Measurements from ENCODE around the gene EMC7.

- no peak for TF ChIP-seq ELK1 (IDR thresholded peaks at IDR 0.05; ENCODE audit: low read depth, low read length)
- no peak for TF ChIP-seq CTCF (IDR thresholded peaks at IDR 0.05)
- no peak for TF ChIP-seq EP300 (IDR thresholded peaks at IDR 0.05)
- no peak for TF ChIP-seq FOXS1 (CRISPR knock-in tag; IDR thresholded peaks at IDR 0.05)
- TF ChIP-seq JUN (IDR thresholded peaks at IDR 0.05): no peak
- no peak for TF ChIP-seq KDM5A (IDR thresholded peaks at IDR 0.05)
- TF ChIP-seq POLR2A (IDR thresholded peaks at IDR 0.05; ENCODE audit: low read length): no peak
- TF ChIP-seq CBX8 (IDR thresholded peaks at IDR 0.05): no peak
- TF ChIP-seq CHD2 (IDR thresholded peaks at IDR 0.05; ENCODE audit: low read length, partially characterized antibody): no peak
- no peak for TF ChIP-seq NR3C1 (IDR thresholded peaks at IDR 0.05)
- TF ChIP-seq EHF (CRISPR knock-in tag; IDR thresholded peaks at IDR 0.05): no peak
Measured at GRCh38 chr15:34106423-34106822, 4.8 kb upstream of the EMC7 start.
